Tibial nerve (tissue), 4 donors: Measurements from ENCODE around the gene NFIA.

Source experiments
- EP300 ChIP-seq, 2 donors: sonication (generic); formaldehyde crosslinking; IDR thresholded peaks; one replicate each; pipeline ENCODE4 v1.6.1; 2017; ENCODE audit warnings: antibody characterized with exemption in 2 of 2, mild to moderate bottlenecking in 1 of 2
- POLR2A ChIP-seq, 2 donors: fragments of 450-650 bp; IDR thresholded peaks; one replicate each; pipeline ENCODE4 v1.6.1; 2017; ENCODE audit warnings: antibody characterized with exemption in 2 of 2, mild to moderate bottlenecking in 2 of 2, moderate library complexity in 2 of 2
- TF ChIP-seq, protein P1 (sequence below), 5 experiments: fragments of 200-600 bp in 3 of 5; fragments of 450-650 bp in 2 of 5; sonication (generic) in 3 of 5; IDR thresholded peaks; one replicate each; pipeline ENCODE4 v1.5.1; 2016 to 2019; ENCODE audit warnings: antibody characterized with exemption in 5 of 5, mild to moderate bottlenecking in 3 of 5, moderate library complexity in 2 of 5

- TF ChIP-seq, protein P1, sequence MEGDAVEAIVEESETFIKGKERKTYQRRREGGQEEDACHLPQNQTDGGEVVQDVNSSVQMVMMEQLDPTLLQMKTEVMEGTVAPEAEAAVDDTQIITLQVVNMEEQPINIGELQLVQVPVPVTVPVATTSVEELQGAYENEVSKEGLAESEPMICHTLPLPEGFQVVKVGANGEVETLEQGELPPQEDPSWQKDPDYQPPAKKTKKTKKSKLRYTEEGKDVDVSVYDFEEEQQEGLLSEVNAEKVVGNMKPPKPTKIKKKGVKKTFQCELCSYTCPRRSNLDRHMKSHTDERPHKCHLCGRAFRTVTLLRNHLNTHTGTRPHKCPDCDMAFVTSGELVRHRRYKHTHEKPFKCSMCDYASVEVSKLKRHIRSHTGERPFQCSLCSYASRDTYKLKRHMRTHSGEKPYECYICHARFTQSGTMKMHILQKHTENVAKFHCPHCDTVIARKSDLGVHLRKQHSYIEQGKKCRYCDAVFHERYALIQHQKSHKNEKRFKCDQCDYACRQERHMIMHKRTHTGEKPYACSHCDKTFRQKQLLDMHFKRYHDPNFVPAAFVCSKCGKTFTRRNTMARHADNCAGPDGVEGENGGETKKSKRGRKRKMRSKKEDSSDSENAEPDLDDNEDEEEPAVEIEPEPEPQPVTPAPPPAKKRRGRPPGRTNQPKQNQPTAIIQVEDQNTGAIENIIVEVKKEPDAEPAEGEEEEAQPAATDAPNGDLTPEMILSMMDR (IDR thresholded peaks at IDR 0.05) = peak; percentile 85 to 97 (median 93)
- TF ChIP-seq EP300 (IDR thresholded peaks at IDR 0.05) (peak in 1 of 2 donors; percentile 41), POLR2A (IDR thresholded peaks at IDR 0.05) (no peak)
Measured at GRCh38 chr1:61043010-61043820, 39.1 kb upstream of the NFIA start.
